Nephron progenitor cell (in vitro differentiated cells): Measurements from ENCODE around the gene SHQ1.
A peak's percentile ranks its signal among the peaks of the same experiment; 100 is the strongest.

Experiments used
- DNase-seq: peaks from one replicate; pipeline ENCODE4 v3.0.0; 2021
- H3K27ac Mint-ChIP-seq: 2 replicates; pipeline ENCODE4 v1.8.0; 2021; ENCODE audit warnings: mild to moderate bottlenecking, moderate library complexity, mixed read lengths
- H3K27me3 Mint-ChIP-seq: 2 replicates; pipeline ENCODE4 v1.8.0; 2021; ENCODE audit warnings: mild to moderate bottlenecking, low read depth, mixed read lengths; ENCODE audit not compliant: poor library complexity
- H3K36me3 Mint-ChIP-seq: 2 replicates; pipeline ENCODE4 v1.8.0; 2021; ENCODE audit warnings: low read depth, mixed read lengths
- H3K4me1 Mint-ChIP-seq: 2 replicates; pipeline ENCODE4 v1.8.0; 2021; ENCODE audit warnings: mixed read lengths
- H3K4me3 Mint-ChIP-seq: 2 replicates; pipeline ENCODE4 v1.8.0; 2021; ENCODE audit warnings: mild to moderate bottlenecking, moderate library complexity, mixed read lengths
- H3K9me3 Mint-ChIP-seq: 2 replicates; pipeline ENCODE4 v1.8.0; 2021; ENCODE audit warnings: mild to moderate bottlenecking, moderate library complexity, mixed read lengths
- CTCF ChIP-seq: fragments of 200-600 bp; sonication (generic); IDR thresholded peaks from 2 replicates; pipeline ENCODE4 v1.5.0; 2021; ENCODE audit warnings: antibody characterized with exemption

SHQ1 gene

GRCh38 chr3:72821161-72821781 lies 27.0 kb downstream of the SHQ1 start:
- no peak for DNase-seq
- H3K36me3 Mint-ChIP-seq: peaks cover under 1% of the 10 kb centered on the region

GRCh38 chr3:72820415-72820814 lies 27.8 kb downstream of the SHQ1 start:
- TF ChIP-seq CTCF: no peak
- Mint-ChIP-seq H3K36me3 (peaks cover 6% of the 10 kb centered on the region), H3K4me1 (peaks cover 26% of the 10 kb centered on the region), H3K9me3 (no peaks in the 10 kb centered on the region), H3K27me3 (no peaks in the 10 kb centered on the region), H3K27ac (no peak overlapping the region), H3K4me3 (no peak overlapping the region)
- DNase-seq: no peak

More at GRCh38 chr3:72821161-72821781, 27.0 kb downstream of the SHQ1 start:
- no peak overlapping the region for H3K27ac Mint-ChIP-seq
- H3K4me1 Mint-ChIP-seq: peaks cover 26% of the 10 kb centered on the region
- no peaks in the 10 kb centered on the region for H3K9me3 Mint-ChIP-seq
- H3K27me3 Mint-ChIP-seq: no peaks in the 10 kb centered on the region
- no peak overlapping the region for H3K4me3 Mint-ChIP-seq
- no peak for TF ChIP-seq CTCF

GRCh38 chr3:72818905-72819304 lies 29.3 kb downstream of the SHQ1 start:
- Mint-ChIP-seq H3K9me3 (no peaks in the 10 kb centered on the region), H3K27me3 (no peaks in the 10 kb centered on the region), H3K4me1 (peaks cover 24% of the 10 kb centered on the region), H3K27ac (no peak overlapping the region), H3K36me3 (peaks cover 6% of the 10 kb centered on the region), H3K4me3 (no peak overlapping the region)
- DNase-seq: no peak
- TF ChIP-seq CTCF: no peak

GRCh38 chr3:72818092-72818773 lies 30.0 kb downstream of the SHQ1 start:
- peak; percentile 58 for TF ChIP-seq CTCF

GRCh38 chr3:72816862-72817355 lies 31.3 kb downstream of the SHQ1 start:
- TF ChIP-seq CTCF: no peak
- Mint-ChIP-seq H3K9me3 (no peaks in the 10 kb centered on the region), H3K4me3 (no peak overlapping the region), H3K27me3 (no peaks in the 10 kb centered on the region), H3K4me1 (peaks cover 21% of the 10 kb centered on the region), H3K27ac (no peak overlapping the region), H3K36me3 (peaks cover 6% of the 10 kb centered on the region)
- DNase-seq: no peak

More at GRCh38 chr3:72818092-72818773, 30.0 kb downstream of the SHQ1 start:
- Mint-ChIP-seq H3K27ac (no peak overlapping the region), H3K9me3 (no peaks in the 10 kb centered on the region), H3K36me3 (peaks cover 6% of the 10 kb centered on the region), H3K27me3 (no peaks in the 10 kb centered on the region), H3K4me1 (peaks cover 18% of the 10 kb centered on the region), H3K4me3 (no peak overlapping the region)
- DNase-seq: no peak
